SK-N-MC (cell line): Measurements from ENCODE around the gene SLC34A3.

Experiments
- DNase-seq: peaks from one replicate; pipeline ENCODE4 v3.0.0-alpha.2; 2011; ENCODE audit warnings: low read depth, low spot score
- H3K27ac ChIP-seq: fragments of 200-600 bp; sonication (generic); 2 replicates; pipeline ENCODE4 v1.5.1; 2016; ENCODE audit warnings: mixed run types
- H3K36me3 ChIP-seq: fragments of 200-600 bp; sonication (generic); 2 replicates; pipeline ENCODE4 v1.6.1; 2017; ENCODE audit warnings: antibody characterized with exemption, low read length, mixed read lengths; ENCODE audit not compliant: insufficient read depth
- H3K4me3 ChIP-seq: fragments of 200-600 bp; sonication (generic); 2 replicates; pipeline ENCODE4 v1.5.1; 2016
- H3K9ac ChIP-seq: fragments of 200-600 bp; sonication (generic); 2 replicates; pipeline ENCODE4 v1.8.0; 2017; ENCODE audit warnings: mixed run types, mixed read lengths; ENCODE audit not compliant: insufficient read length
- H3K9me3 ChIP-seq: fragments of 200-600 bp; sonication (generic); 2 replicates; pipeline ENCODE4 v1.6.1; 2017; ENCODE audit warnings: low read depth, mild to moderate bottlenecking, antibody characterized with exemption, low read length, moderate library complexity, mixed read lengths
- EZH2 ChIP-seq: fragments of 200-600 bp; sonication (generic); IDR thresholded peaks from one replicate; pipeline ENCODE4 v1.6.1; 2017; ENCODE audit warnings: antibody characterized with exemption
- FOXP2 ChIP-seq: optimal IDR thresholded peaks from 2 replicates; pipeline ENCODE3; 2011; ENCODE audit warnings: mild to moderate bottlenecking, moderate library complexity; ENCODE audit not compliant: insufficient read depth; ENCODE audit errors: extremely low read length, control extremely low read depth
- POLR2AphosphoS5 ChIP-seq: IDR thresholded peaks from 2 replicates; pipeline ENCODE4 v1.6.1; 2012; ENCODE audit warnings: mild to moderate bottlenecking, low read depth, low read length, borderline replicate concordance

SLC34A3 gene

DNA sequence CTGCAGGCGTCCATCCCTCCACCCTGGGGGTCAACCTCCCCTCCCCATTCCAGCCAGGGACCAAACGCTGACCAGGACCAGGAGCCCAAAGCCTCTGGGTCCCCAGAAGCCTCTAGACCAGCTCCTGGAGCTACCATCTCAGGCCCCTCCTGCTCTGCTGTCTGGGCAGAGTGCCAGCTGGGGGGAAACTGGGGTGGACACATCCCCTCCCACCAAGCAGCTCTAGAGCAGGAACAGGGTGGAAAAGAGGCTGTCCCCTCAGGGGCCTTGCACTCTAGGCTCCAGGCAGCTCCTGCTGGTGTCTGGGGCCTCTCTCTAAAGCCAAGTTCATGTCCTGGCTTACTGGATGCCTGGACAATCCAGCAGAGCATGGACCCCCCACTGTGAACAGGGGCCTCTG is 37.8 kb upstream of the SLC34A3 start:
- H3K9me3 ChIP-seq = no peaks in the 10 kb centered on the region
- H3K4me3 ChIP-seq = no peak overlapping the region
- peaks cover 6% of the 10 kb centered on the region; the same call in 1 of the 2 replicates for H3K36me3 ChIP-seq
- no peak overlapping the region for H3K9ac ChIP-seq
- DNase-seq = no peak
- TF ChIP-seq POLR2AphosphoS5 = no peak
- no peak for TF ChIP-seq FOXP2
- no peak for TF ChIP-seq EZH2
- H3K27ac ChIP-seq = no peak overlapping the region

DNA sequence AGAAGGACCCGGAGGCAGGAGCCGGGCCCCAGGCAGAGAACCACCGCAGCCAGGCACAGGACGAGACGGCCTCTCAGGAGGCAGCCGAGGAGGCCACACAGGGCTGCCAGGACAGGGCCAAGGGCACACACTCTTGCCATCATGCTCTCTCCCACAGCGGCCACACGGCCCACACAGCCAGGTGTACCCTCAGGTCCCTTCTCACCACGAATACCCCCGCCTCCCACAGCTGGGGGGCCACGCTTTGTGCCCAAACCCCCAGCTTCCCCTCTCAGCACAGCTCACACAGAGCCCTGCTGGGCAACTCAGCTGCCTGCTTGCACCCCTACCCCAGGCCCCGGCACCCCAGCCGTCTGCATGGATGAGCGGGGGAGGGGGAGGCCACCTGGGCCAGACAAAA is 36.9 kb upstream of the SLC34A3 start:
- DNase-seq = no peak
- Histone ChIP-seq H3K9ac (no peak overlapping the region), H3K27ac (no peak overlapping the region), H3K36me3 (peaks cover 6% of the 10 kb centered on the region; the same call in 1 of the 2 replicates), H3K4me3 (no peak overlapping the region), H3K9me3 (no peaks in the 10 kb centered on the region)
- TF ChIP-seq EZH2 (no peak), FOXP2 (no peak), POLR2AphosphoS5 (no peak)

DNA sequence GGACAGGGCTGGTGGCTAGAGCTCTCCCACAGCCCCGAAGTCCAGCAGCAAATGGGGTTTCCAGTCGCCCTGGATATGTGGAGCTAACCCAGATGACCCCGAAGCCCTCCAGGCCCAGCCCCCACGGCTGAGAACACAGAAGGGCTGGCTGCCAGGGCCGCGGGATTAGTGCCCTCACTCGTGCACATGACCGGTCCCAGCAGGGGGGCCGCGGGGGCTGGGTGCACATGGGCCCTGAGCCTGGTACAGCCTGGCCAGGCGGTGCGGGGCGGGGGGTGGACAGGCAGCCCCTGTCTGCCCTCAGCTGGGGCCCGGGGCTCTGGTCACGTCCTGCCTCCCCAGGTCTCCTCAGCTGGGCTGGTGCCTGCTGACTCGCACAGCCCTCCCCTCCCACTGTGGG is 36.3 kb upstream of the SLC34A3 start:
- no peak overlapping the region for H3K9ac ChIP-seq
- DNase-seq = no peak
- H3K27ac ChIP-seq = no peak overlapping the region
- TF ChIP-seq EZH2 = no peak
- TF ChIP-seq FOXP2 = no peak
- TF ChIP-seq POLR2AphosphoS5 = no peak
- H3K36me3 ChIP-seq = peaks cover 6% of the 10 kb centered on the region; the same call in 1 of the 2 replicates
- no peaks in the 10 kb centered on the region for H3K9me3 ChIP-seq
- H3K4me3 ChIP-seq = no peak overlapping the region

DNA sequence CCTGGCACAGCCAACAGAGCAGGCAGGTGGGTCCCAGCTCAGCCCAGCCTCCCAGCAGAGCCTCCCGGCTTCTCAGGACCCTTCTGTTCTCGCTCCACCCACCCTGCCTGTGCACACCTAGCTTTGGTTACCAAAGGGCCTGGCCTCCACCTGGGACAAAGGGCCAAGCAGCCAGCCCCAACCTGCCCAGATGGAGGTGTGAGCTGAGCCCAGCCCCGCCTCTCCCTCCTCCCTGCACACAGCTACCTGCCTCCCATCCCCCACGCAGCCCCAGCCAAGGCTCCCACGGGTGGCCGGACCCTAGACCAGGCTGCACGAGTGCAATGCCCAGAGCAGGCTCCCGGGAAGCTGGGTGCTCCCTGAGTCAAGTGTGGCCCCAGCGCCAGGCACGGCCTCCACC is 35.8 kb upstream of the SLC34A3 start:
- DNase-seq = no peak
- TF ChIP-seq FOXP2 (no peak), EZH2 (no peak)
- Histone ChIP-seq H3K4me3 (no peak overlapping the region), H3K27ac (no peak overlapping the region), H3K36me3 (peaks cover 4% of the 10 kb centered on the region; the same call in 1 of the 2 replicates), H3K9ac (no peak overlapping the region), H3K9me3 (no peaks in the 10 kb centered on the region)

DNA sequence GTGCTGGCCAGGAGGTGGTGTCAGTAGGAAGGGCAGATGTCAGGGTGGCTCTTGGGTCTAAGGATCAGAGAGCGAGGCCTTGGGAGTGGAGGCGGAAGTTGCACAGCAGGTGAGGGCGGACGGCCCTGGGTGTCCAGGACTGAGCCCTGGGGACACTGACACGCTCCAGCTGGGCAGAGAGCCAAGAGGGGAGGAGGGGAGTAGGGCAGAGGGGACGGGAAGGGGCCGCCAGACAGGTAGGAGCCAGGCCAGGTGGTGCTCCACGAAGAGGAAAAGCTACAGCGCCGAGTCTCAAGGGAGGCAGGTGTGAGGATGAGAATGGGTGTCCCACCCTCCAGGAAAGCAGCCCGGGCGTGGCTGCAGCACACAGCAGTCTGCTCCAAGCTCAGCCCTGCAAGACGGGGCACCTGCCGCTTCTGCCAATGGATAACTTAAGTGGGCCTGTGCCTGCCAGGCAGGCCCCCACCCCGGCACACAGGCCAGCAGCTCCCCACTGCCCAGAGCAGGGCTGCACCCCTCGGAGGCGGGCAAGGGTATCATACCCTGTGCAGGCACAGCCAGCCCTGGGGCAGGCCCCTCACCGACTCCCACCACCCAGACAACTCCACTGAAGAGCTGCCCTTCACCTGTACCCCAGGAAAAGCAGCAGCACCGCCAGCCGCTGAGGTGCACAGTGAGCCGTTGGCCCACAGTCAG is 35.0 kb upstream of the SLC34A3 start:
- no peak for DNase-seq
- Histone ChIP-seq H3K36me3 (no peaks in the 10 kb centered on the region), H3K27ac (no peak overlapping the region), H3K9me3 (no peaks in the 10 kb centered on the region), H3K9ac (no peak overlapping the region), H3K4me3 (no peak overlapping the region)
- TF ChIP-seq FOXP2 (no peak), POLR2AphosphoS5 (no peak), EZH2 (no peak)

DNA sequence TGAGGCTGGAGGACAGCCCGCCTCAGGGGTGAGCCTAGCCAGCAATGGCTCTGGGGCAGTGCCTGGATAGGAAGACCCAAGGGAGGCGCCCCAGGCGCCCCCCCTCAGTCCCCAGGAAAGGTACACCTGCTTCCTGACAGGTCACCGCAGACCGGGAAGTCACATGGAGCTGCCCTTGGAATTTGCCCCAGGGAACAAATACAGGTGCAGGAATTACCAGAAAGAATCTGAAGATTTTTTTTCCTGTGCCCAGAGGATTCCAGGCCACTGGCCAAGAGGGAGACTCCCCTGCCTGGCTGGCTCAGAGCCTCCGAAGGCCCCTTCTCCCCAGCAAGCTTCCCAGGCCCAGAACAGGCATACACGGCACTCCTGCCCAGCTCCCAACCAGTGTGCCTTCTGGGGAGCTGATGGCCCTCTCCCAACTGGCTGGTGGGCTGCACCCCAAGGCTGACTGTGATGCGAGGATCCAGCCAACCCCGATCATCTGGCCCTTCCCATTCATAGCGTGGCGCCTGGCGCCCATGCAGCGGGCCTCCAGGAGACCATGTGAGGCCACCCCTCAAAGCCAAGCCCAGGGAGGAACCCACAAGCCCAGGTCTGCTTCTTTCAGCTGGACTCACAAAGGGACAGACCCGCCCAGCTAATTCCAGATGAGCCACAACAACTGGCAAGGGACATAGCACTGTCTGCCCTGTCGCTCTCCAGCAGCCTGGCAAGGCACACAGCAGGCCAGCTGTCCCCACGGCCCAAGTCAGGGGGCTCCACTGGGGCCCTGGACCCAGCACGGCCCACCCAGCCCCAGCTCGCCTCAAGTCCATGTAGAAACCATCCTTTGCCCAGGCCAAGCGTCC is 32.4 kb upstream of the SLC34A3 start:
- no peak overlapping the region for H3K4me3 ChIP-seq
- H3K27ac ChIP-seq = no peak overlapping the region

DNA sequence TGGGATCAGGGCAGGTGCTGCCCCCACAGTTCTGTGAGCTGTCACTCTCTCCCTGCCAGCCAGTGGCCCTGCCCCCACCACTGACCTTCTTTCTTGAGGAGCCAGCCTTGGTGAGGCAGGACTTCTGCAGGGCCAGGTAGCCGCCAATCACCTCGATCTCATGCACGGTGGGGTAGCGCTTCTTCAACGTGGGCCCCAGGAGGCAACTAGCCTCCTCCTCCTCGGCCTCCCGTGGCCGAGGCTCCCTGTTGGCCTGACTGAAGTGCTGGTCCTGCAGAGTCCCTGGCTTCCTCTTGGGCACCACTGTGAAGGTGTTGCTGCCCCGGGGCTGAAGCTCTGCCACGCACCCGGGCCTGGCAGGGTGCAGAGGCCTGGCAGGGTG is 31.8 kb upstream of the SLC34A3 start:
- no peak overlapping the region for H3K9ac ChIP-seq
- no peak for DNase-seq
- no peaks in the 10 kb centered on the region for H3K9me3 ChIP-seq
- no peak overlapping the region for H3K4me3 ChIP-seq
- no peak overlapping the region for H3K27ac ChIP-seq
- TF ChIP-seq EZH2 (no peak), FOXP2 (no peak), POLR2AphosphoS5 (no peak)
- H3K36me3 ChIP-seq = no peaks in the 10 kb centered on the region

More for the DNA sequence above, 32.4 kb upstream of the SLC34A3 start:
- no peaks in the 10 kb centered on the region for H3K9me3 ChIP-seq
- DNase-seq = no peak
- H3K9ac ChIP-seq = no peak overlapping the region
- H3K36me3 ChIP-seq = no peaks in the 10 kb centered on the region
- no peak for TF ChIP-seq EZH2
- no peak for TF ChIP-seq POLR2AphosphoS5
- no peak for TF ChIP-seq FOXP2

DNA sequence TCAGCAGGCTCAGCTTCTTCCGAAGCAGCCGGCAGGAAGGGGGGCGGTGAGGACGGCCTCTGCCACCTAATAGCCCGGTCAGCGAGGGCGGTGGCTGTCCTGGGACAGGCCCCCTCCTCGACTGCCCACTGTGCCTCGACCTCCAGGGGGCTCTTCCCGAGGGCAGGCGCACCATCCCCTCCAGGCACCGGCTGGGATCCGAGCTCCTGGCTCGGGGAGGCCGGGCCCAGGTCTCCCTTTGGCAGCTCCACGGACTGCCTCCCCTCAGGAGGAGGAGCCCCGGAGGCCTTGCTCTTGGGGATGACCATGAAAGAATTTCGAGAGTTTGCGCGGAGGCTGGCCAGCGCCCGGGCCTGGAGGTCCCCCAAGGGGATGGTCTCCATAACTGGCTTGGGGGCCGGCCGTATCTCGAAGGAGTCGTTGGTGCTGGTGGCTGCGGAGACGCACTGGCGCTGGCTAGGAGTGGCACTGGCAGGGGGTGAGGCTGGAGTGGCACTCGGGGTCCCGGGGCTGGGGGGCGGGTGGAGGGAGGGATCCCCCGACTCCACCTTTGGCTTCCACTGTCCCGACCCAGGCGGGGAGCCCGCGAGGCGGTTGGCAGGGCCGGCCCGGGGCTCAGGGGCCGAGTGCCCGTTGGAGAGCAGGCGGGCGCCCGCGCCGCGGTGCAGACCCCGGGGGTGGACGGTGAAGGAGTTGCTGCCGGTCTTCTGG is 31.1 kb upstream of the SLC34A3 start:
- no peak for DNase-seq

More for the DNA sequence above, 31.1 kb upstream of the SLC34A3 start:
- Histone ChIP-seq H3K27ac (no peak overlapping the region), H3K9ac (no peak overlapping the region), H3K36me3 (no peaks in the 10 kb centered on the region), H3K9me3 (no peaks in the 10 kb centered on the region), H3K4me3 (peak overlapping the region; percentile 54)
- TF ChIP-seq EZH2 (no peak), FOXP2 (no peak), POLR2AphosphoS5 (no peak)
